Measurements from ENCODE around the gene MOB1B.

The MOB1B gene

GRCh38 chr4:70914000-70914399, 11.8 kb downstream of the MOB1B start:
- in situ Hi-C loops (cut with HindIII; ENCODE audit: low sequenced_read_pairs): no loop called here

- in situ Hi-C loops (cut with HindIII; ENCODE audit: low sequenced_read_pairs): loop anchor here (5.0 kb wide), 1 partner anchor 78 kb away; the partner anchor contains the start of gene DCK
Measured at GRCh38 chr4:70914631-70915030, 12.5 kb downstream of the MOB1B start.

GRCh38 chr4:70915036-70915815, 13.1 kb downstream of the MOB1B start:
- in situ Hi-C loops (cut with HindIII; ENCODE audit: low sequenced_read_pairs): loop anchor here (5.0 kb wide), 1 partner anchor 77 kb away; the partner anchor contains the start of gene DCK

- in situ Hi-C loops (cut with HindIII; ENCODE audit: low sequenced_read_pairs): loop anchor here (5.0 kb wide), 1 partner anchor 76 kb away; the partner anchor contains the start of gene DCK
Measured at GRCh38 chr4:70915874-70916559, 13.8 kb downstream of the MOB1B start.

- in situ Hi-C loops (cut with HindIII; ENCODE audit: low sequenced_read_pairs): no loop called here
Measured at GRCh38 chr4:70920592-70920991, 18.4 kb downstream of the MOB1B start.

GRCh38 chr4:70925418-70925817, 23.2 kb downstream of the MOB1B start:
- in situ Hi-C loops (cut with HindIII; ENCODE audit: low sequenced_read_pairs): no loop called here

GRCh38 chr4:70925899-70926635, 23.9 kb downstream of the MOB1B start:
- in situ Hi-C loops (cut with HindIII; ENCODE audit: low sequenced_read_pairs): no loop called here

GRCh38 chr4:70927502-70928137, 25.5 kb downstream of the MOB1B start:
- in situ Hi-C loops (cut with HindIII; ENCODE audit: low sequenced_read_pairs): no loop called here

GRCh38 chr4:70930530-70931256, 28.5 kb downstream of the MOB1B start:
- in situ Hi-C loops (cut with HindIII; ENCODE audit: low sequenced_read_pairs): no loop called here

- in situ Hi-C loops (cut with HindIII; ENCODE audit: low sequenced_read_pairs): no loop called here
Measured at GRCh38 chr4:70931347-70931746, 29.2 kb downstream of the MOB1B start.

- in situ Hi-C loops (cut with HindIII; ENCODE audit: low sequenced_read_pairs): no loop called here
Measured at GRCh38 chr4:70932984-70933383, 30.8 kb downstream of the MOB1B start.

GRCh38 chr4:70935038-70935695, 33.0 kb downstream of the MOB1B start:
- in situ Hi-C loops (cut with HindIII; ENCODE audit: low sequenced_read_pairs): no loop called here

- in situ Hi-C loops (cut with HindIII; ENCODE audit: low sequenced_read_pairs): no loop called here
Measured at GRCh38 chr4:70936200-70936787, 34.1 kb downstream of the MOB1B start.

- in situ Hi-C loops (cut with HindIII; ENCODE audit: low sequenced_read_pairs): no loop called here
Measured at GRCh38 chr4:70938086-70938485, 35.9 kb downstream of the MOB1B start.

- in situ Hi-C loops (cut with HindIII; ENCODE audit: low sequenced_read_pairs): no loop called here
Measured at GRCh38 chr4:70940134-70940533, 38.0 kb downstream of the MOB1B start.

GRCh38 chr4:70943114-70943513, 40.9 kb downstream of the MOB1B start:
- in situ Hi-C loops (cut with HindIII; ENCODE audit: low sequenced_read_pairs): no loop called here

- in situ Hi-C loops (cut with HindIII; ENCODE audit: low sequenced_read_pairs): no loop called here
Measured at GRCh38 chr4:70945046-70945445, 42.9 kb downstream of the MOB1B start.

GRCh38 chr4:70945452-70946055, 43.4 kb downstream of the MOB1B start:
- in situ Hi-C loops (cut with HindIII; ENCODE audit: low sequenced_read_pairs): no loop called here

GRCh38 chr4:70946939-70947338, 44.8 kb downstream of the MOB1B start:
- in situ Hi-C loops (cut with HindIII; ENCODE audit: low sequenced_read_pairs): no loop called here

All from endothelial cell of hepatic sinusoid (primary cell).